ENCODE results near the gene MIOS. TPM values are rescaled to one million over a fixed set of nuclear protein-coding genes. Genes with fewer than 3 reads are reported as not detected.

MIOS gene
- total and polyA plus RNA-seq, 4 donors, result 7.4 to 35.6 (median 12.2) TPM

DNA sequence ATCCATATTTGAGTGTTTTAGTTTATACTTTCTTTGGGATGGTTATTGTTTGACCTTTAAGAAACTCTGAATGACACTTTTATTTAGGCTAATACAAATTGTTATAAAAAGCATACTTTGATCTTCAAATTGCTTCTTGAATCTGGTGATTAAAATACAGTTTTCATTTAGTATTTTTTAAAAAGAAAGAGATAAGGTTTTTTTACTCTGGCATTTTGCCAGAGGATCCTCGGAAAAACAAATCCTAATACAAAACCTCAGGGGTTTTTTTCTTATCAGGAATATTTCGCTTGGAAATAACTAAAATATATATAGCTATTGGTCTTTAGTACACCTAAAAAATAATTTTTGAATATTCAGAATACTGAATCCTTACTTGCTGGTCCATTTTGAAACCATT, 17.0 kb downstream of the MIOS start:
- Histone ChIP-seq H3K4me3 (ENCODE audit: low read depth in 1 of 3, low read length in 3 of 3) (no peak overlapping the region), H3K27me3 (ENCODE audit: control insufficient read depth in 4 of 4, insufficient read depth in 4 of 4, low read length in 3 of 4) (no peaks in the 10 kb centered on the region), H3K36me3 (ENCODE audit: control insufficient read depth in 4 of 4, insufficient read depth in 3 of 4, low read depth in 1 of 4, low read length in 3 of 4) (peaks cover 0 to 3% (median 0%) of the 10 kb centered on the region in 4 donors), H3K9ac (ENCODE audit: low read depth in 1 of 2, low read length in 2 of 2) (no peak overlapping the region), H3K27ac (ENCODE audit: low read depth in 1 of 2, low read length in 2 of 2) (no peak overlapping the region), H3K9me3 (ENCODE audit: control insufficient read depth in 4 of 4, low read length in 3 of 4) (no peaks in the 10 kb centered on the region), H3K4me1 (ENCODE audit: control insufficient read depth in 4 of 4, insufficient read depth in 4 of 4, low read length in 3 of 4) (no peaks in the 10 kb centered on the region)
- DNase-seq (ENCODE audit: low spot score), result no peak
- TF ChIP-seq, protein P1, sequence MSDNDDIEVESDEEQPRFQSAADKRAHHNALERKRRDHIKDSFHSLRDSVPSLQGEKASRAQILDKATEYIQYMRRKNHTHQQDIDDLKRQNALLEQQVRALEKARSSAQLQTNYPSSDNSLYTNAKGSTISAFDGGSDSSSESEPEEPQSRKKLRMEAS (IDR thresholded peaks at IDR 0.05), result no peak
- TF ChIP-seq RAD21 (IDR thresholded peaks at IDR 0.05) (no peak), HNF4A (conservative IDR thresholded peaks at IDR 0.05) (no peak), NR2F2 (IDR thresholded peaks at IDR 0.05) (no peak), TAF1 (conservative IDR thresholded peaks at IDR 0.05) (no peak), RXRA (IDR thresholded peaks at IDR 0.05) (no peak), YY1 (IDR thresholded peaks at IDR 0.05) (no peak), GABPA (IDR thresholded peaks at IDR 0.05 in 1 of 2, conservative IDR thresholded peaks at IDR 0.05 in 1 of 2) (no peak), ZBTB33 (IDR thresholded peaks at IDR 0.05) (no peak), CTCF (IDR thresholded peaks at IDR 0.05; ENCODE audit: low read depth, low read length, missing input control) (no peak), JUND (IDR thresholded peaks at IDR 0.05) (no peak), SP1 (IDR thresholded peaks at IDR 0.05) (no peak), HNF4G (IDR thresholded peaks at IDR 0.05) (no peak), FOXA2 (IDR thresholded peaks at IDR 0.05) (no peak), ATF3 (IDR thresholded peaks at IDR 0.05) (no peak), FOXA1 (IDR thresholded peaks at IDR 0.05) (no peak), EGR1 (IDR thresholded peaks at IDR 0.05; ENCODE audit: low read depth in 2 of 2) (no peak)
- TF ChIP-seq, protein P2, sequence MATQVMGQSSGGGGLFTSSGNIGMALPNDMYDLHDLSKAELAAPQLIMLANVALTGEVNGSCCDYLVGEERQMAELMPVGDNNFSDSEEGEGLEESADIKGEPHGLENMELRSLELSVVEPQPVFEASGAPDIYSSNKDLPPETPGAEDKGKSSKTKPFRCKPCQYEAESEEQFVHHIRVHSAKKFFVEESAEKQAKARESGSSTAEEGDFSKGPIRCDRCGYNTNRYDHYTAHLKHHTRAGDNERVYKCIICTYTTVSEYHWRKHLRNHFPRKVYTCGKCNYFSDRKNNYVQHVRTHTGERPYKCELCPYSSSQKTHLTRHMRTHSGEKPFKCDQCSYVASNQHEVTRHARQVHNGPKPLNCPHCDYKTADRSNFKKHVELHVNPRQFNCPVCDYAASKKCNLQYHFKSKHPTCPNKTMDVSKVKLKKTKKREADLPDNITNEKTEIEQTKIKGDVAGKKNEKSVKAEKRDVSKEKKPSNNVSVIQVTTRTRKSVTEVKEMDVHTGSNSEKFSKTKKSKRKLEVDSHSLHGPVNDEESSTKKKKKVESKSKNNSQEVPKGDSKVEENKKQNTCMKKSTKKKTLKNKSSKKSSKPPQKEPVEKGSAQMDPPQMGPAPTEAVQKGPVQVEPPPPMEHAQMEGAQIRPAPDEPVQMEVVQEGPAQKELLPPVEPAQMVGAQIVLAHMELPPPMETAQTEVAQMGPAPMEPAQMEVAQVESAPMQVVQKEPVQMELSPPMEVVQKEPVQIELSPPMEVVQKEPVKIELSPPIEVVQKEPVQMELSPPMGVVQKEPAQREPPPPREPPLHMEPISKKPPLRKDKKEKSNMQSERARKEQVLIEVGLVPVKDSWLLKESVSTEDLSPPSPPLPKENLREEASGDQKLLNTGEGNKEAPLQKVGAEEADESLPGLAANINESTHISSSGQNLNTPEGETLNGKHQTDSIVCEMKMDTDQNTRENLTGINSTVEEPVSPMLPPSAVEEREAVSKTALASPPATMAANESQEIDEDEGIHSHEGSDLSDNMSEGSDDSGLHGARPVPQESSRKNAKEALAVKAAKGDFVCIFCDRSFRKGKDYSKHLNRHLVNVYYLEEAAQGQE (IDR thresholded peaks at IDR 0.05), result no peak
- WGBS, result 71% methylated on average over 2 of the region's 2 CpGs
